ENCODE measurements around the gene KEAP1.
A peak's percentile ranks its signal among the peaks of the same experiment; 100 is the strongest.

KEAP1 gene

DNA sequence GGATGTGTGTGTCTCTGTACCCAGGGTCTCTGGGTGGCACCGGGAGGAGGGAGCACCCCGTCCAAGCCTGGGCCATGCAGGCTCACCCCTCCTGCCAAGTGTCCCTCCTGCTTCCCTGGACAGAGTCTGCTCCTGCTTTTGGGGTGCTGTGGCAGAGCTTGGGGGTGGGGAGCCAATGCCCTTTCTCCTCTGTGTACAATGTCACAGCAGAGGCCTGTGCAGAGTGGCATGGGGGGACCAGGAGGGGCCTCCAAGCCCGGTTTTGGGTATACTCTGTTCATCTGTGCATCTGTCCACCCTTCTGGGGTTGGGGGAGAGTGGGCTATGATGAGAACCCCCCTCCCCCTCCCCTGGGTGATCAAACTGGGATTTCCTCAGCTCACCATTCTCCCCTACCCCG is 49.3 kb downstream of the KEAP1 start:
- Histone ChIP-seq H3K4me3 (no peak overlapping the region), H3K9me3 (replicated peaks in 1 of 11) (no peaks in the 10 kb centered on the region), H3K27ac (no peak overlapping the region), H3K36me3 (peaks cover 0 to 53% (median 31%) of the 10 kb centered on the region in 11 experiments; a peak in 17 of 22 replicates), H3K9ac (peak overlapping the region in 2 of 11 experiments; percentile 18 to 19; a peak in 1 of 22 replicates), H3K4me1 (peaks cover 8 to 36% (median 33%) of the 10 kb centered on the region in 10 experiments; a peak in 18 of 20 replicates), H3K4me2 (peak overlapping the region in 8 of 11 experiments; percentile 25 to 68 (median 53); a peak in 12 of 22 replicates), H3K27me3 (no peaks in the 10 kb centered on the region), H4K20me1 (peaks cover 0 to 35% (median 11%) of the 10 kb centered on the region in 11 experiments; a peak in 12 of 22 replicates)
- no peak for TF ChIP-seq Cebpa-rat (IDR thresholded peaks at IDR 0.05)

DNA sequence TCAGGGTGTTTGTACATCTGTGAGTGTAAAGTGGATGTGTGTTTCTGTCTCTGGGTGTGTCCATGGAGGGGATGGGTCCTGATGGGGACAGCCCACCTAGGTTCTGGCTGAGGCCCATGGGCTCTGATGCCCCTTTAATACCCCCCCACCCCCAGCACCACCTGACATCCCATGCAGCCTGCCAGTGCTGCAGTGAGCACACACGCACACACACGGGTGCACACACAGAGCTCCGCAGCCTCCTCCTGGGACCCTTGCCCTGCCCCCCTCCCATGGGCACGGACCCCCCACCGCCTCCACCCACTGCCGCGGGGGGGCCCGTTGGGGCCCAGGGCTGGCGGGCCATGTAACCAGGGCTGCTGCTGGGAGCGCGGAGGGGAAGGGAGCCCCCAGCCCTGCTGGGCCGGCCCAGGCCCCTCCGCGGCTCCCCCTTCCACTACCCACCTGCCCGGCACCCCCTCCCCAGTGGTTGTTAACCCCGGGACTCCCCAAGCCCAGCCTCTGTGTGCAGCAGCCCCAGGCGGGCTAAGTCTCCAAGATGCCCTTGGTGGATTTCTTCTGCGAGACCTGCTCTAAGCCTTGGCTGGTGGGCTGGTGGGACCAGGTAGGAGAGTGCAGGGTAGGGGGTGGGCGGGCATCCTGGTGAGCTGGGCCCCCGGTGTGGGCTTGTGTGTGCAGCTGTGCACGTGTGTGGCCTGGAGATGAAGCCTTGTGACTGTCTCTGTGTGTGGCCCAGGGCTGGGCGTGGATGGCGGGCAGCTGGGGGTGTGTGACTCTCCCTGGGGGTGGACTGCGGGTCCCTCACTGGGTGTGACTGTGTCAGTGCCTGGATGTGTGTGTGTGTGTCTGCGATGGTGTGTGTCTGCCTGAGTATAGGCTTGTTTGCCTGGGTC is 50.2 kb downstream of the KEAP1 start:
- H3K4me3 ChIP-seq = no peak overlapping the region
- peaks cover 0 to 50% (median 25%) of the 10 kb centered on the region in 11 experiments; a peak in 17 of 22 replicates for H3K36me3 ChIP-seq
- no peak for TF ChIP-seq Cebpa-rat (IDR thresholded peaks at IDR 0.05)
- H3K9ac ChIP-seq = peak overlapping the region in 4 of 11 experiments; percentile 18 to 29 (median 23); a peak in 3 of 22 replicates
- peak overlapping the region in 9 of 11 experiments; percentile 9 to 68 (median 51); a peak in 14 of 22 replicates for H3K4me2 ChIP-seq
- peaks cover 8 to 36% (median 33%) of the 10 kb centered on the region in 10 experiments; a peak in 18 of 20 replicates for H3K4me1 ChIP-seq
- no peaks in the 10 kb centered on the region for H3K27me3 ChIP-seq
- no peaks in the 10 kb centered on the region for H3K9me3 ChIP-seq (replicated peaks in 1 of 11)
- peaks cover 0 to 37% (median 11%) of the 10 kb centered on the region in 11 experiments; a peak in 11 of 22 replicates for H4K20me1 ChIP-seq
- no peak overlapping the region for H3K27ac ChIP-seq

GRCh38 chr19:10450853-10451609 is 52.1 kb downstream of the KEAP1 start:
- H3K4me2 ChIP-seq = peak overlapping the region in 8 of 11 experiments; percentile 1 to 30 (median 18); a peak in 8 of 22 replicates
- H3K9me3 ChIP-seq (replicated peaks in 1 of 11) = no peaks in the 10 kb centered on the region
- no peak overlapping the region for H3K27ac ChIP-seq
- TF ChIP-seq Cebpa-rat (IDR thresholded peaks at IDR 0.05) = no peak
- H3K9ac ChIP-seq = no peak overlapping the region
- peaks cover 0 to 44% (median 19%) of the 10 kb centered on the region in 11 experiments; a peak in 16 of 22 replicates for H3K36me3 ChIP-seq
- H3K4me3 ChIP-seq = no peak overlapping the region
- no peaks in the 10 kb centered on the region for H3K27me3 ChIP-seq
- peaks cover 0 to 41% (median 15%) of the 10 kb centered on the region in 11 experiments; a peak in 11 of 22 replicates for H4K20me1 ChIP-seq
- peaks cover 8 to 45% (median 33%) of the 10 kb centered on the region in 10 experiments; a peak in 18 of 20 replicates for H3K4me1 ChIP-seq

DNA sequence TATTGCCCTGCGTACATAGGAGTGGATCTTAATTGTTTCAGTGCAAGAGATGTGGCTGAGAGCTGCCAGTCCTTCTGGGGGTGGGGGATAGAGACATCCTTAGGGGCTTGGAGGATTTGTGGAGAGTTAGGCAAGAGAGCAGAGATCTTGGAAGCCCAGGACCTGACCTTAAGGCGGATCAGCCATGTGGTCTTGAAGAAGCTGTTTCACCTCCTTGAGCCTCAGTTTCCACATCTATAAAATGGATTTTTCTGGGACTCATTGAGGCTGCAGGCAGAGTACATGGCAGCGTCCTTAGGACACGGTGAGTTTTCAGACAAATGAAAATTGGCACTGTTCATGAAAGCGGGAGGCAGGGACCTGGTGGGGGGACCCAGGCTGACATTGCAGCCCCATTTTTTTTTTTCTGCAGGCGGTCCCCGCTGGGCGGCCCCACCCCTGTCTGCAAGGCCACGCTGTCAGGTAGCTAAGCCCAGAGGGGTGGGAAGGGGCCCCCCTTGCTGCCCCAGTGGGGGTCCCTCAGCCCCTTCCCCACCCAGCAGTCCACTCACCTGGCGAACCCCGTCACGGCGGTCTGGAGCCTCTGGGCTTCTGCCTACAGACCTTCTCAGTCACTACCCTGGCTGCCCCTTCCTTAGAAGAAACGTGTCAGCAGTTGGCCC is 52.8 kb downstream of the KEAP1 start:
- no peak for TF ChIP-seq Cebpa-rat (IDR thresholded peaks at IDR 0.05)
- no peaks in the 10 kb centered on the region for H3K9me3 ChIP-seq (replicated peaks in 1 of 11)
- no peak overlapping the region for H3K9ac ChIP-seq
- H4K20me1 ChIP-seq = peaks cover 0 to 43% (median 16%) of the 10 kb centered on the region in 11 experiments; a peak in 11 of 22 replicates
- no peak overlapping the region for H3K4me2 ChIP-seq
- no peaks in the 10 kb centered on the region for H3K27me3 ChIP-seq
- H3K4me1 ChIP-seq = peaks cover 8 to 46% (median 34%) of the 10 kb centered on the region in 10 experiments; a peak in 18 of 20 replicates
- H3K27ac ChIP-seq = no peak overlapping the region
- H3K4me3 ChIP-seq = no peak overlapping the region
- H3K36me3 ChIP-seq = peaks cover 0 to 38% (median 19%) of the 10 kb centered on the region in 11 experiments; a peak in 16 of 22 replicates

- Histone ChIP-seq H3K4me1 (peaks cover 8 to 44% (median 35%) of the 10 kb centered on the region in 10 experiments; a peak in 18 of 20 replicates), H3K9me3 (replicated peaks in 1 of 11) (no peaks in the 10 kb centered on the region), H3K27ac (no peak overlapping the region), H3K4me2 (no peak overlapping the region), H3K36me3 (peaks cover 0 to 28% (median 14%) of the 10 kb centered on the region in 11 experiments; a peak in 16 of 22 replicates), H3K27me3 (no peaks in the 10 kb centered on the region), H4K20me1 (peaks cover 0 to 49% (median 16%) of the 10 kb centered on the region in 11 experiments; a peak in 11 of 22 replicates), H3K4me3 (no peak overlapping the region), H3K9ac (no peak overlapping the region)
- TF ChIP-seq Cebpa-rat (IDR thresholded peaks at IDR 0.05) = no peak
Measured at GRCh38 chr19:10449037-10449436, 54.1 kb downstream of the KEAP1 start.

DNA sequence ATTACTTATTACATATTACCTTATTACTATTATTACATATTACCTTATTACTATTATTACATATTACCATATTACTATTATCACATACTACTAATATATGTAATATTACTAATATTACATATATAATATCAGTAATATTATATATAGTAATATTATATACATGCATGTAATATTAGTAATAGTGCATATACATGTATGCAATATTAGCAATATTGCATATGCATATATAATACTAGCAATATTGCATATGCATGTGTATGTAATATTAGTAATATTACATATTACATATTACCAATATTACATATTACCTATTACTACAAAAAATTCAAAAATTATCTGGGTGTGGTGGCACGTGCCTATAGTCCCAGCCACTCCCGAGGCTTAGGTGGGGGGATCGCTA is 60.5 kb downstream of the KEAP1 start:
- TF ChIP-seq Cebpa-rat (IDR thresholded peaks at IDR 0.05) = no peak
- no peak overlapping the region for H3K9ac ChIP-seq
- no peak overlapping the region for H3K27ac ChIP-seq
- H3K27me3 ChIP-seq = no peaks in the 10 kb centered on the region
- no peaks in the 10 kb centered on the region for H3K9me3 ChIP-seq (replicated peaks in 1 of 11)
- peaks cover 0 to 4% (median 0%) of the 10 kb centered on the region in 11 experiments; a peak in 6 of 22 replicates for H3K36me3 ChIP-seq
- no peak overlapping the region for H3K4me2 ChIP-seq
- H3K4me1 ChIP-seq = peaks cover 0 to 17% (median 9%) of the 10 kb centered on the region in 10 experiments; a peak in 13 of 20 replicates
- H4K20me1 ChIP-seq = peaks cover 0 to 27% (median 6%) of the 10 kb centered on the region in 11 experiments; a peak in 7 of 22 replicates
- H3K4me3 ChIP-seq = no peak overlapping the region

- H3K36me3 ChIP-seq = peaks cover 0 to 4% (median 0%) of the 10 kb centered on the region in 11 experiments; a peak in 1 of 22 replicates
- H3K27me3 ChIP-seq = no peaks in the 10 kb centered on the region
- H3K9me3 ChIP-seq (replicated peaks in 1 of 11) = no peaks in the 10 kb centered on the region
- H3K9ac ChIP-seq = no peak overlapping the region
- no peak overlapping the region for H3K4me3 ChIP-seq
- peaks cover 9 to 29% (median 17%) of the 10 kb centered on the region in 10 experiments for H3K4me1 ChIP-seq
- TF ChIP-seq Cebpa-rat (IDR thresholded peaks at IDR 0.05) = no peak
- no peak overlapping the region for H3K27ac ChIP-seq
- H4K20me1 ChIP-seq = peaks cover 0 to 24% (median 0%) of the 10 kb centered on the region in 11 experiments; a peak in 7 of 22 replicates
- no peak overlapping the region for H3K4me2 ChIP-seq
Measured at GRCh38 chr19:10439588-10439987, 63.6 kb downstream of the KEAP1 start.

All from BLaER1 treated with 17β-estradiol and CSF1 and Interleukin-3, amounts not matched to agents 10 nM and 100 nM (cell line).